ENCODE results near the gene IL6ST.
"Not testable (repeated sequence)": the region's sequence is repeated elsewhere in the genome, so short reads cannot be mapped to it uniquely, and the experiment has no call there.

Gene IL6ST

GRCh38 chr5:56026863-56027300, 32.1 kb upstream of the IL6ST start:
- no peak for TF ChIP-seq CTCF (IDR thresholded peaks at IDR 0.05; ENCODE audit: low read depth, low read length, missing control alignments)
- peak; percentile 78 for DNase-seq (ENCODE audit: low read depth)
- H3K4me3 ChIP-seq (ENCODE audit: low read depth, low read length): no peak overlapping the region

- no peak for DNase-seq (ENCODE audit: low read depth)
- H3K4me3 ChIP-seq (ENCODE audit: low read depth, low read length): no peak overlapping the region
- TF ChIP-seq CTCF (IDR thresholded peaks at IDR 0.05; ENCODE audit: low read depth, low read length, missing control alignments): no peak
Measured at GRCh38 chr5:56025151-56025885, 30.6 kb upstream of the IL6ST start.

- TF ChIP-seq CTCF (IDR thresholded peaks at IDR 0.05; ENCODE audit: low read depth, low read length, missing control alignments): no peak
- no peak overlapping the region for H3K4me3 ChIP-seq (ENCODE audit: low read depth, low read length)
- DNase-seq (ENCODE audit: low read depth): no peak
Measured at GRCh38 chr5:56024810-56025150, 30.0 kb upstream of the IL6ST start.

- no peak overlapping the region for H3K4me3 ChIP-seq (ENCODE audit: low read depth, low read length)
- no peak for TF ChIP-seq CTCF (IDR thresholded peaks at IDR 0.05; ENCODE audit: low read depth, low read length, missing control alignments)
- DNase-seq (ENCODE audit: low read depth): no peak
Measured at GRCh38 chr5:56023296-56023695, 28.5 kb upstream of the IL6ST start.

- no peak for DNase-seq (ENCODE audit: low read depth)
- H3K4me3 ChIP-seq (ENCODE audit: low read depth, low read length): no peak overlapping the region
- no peak for TF ChIP-seq CTCF (IDR thresholded peaks at IDR 0.05; ENCODE audit: low read depth, low read length, missing control alignments)
Measured at GRCh38 chr5:56019306-56020272, 24.8 kb upstream of the IL6ST start.

GRCh38 chr5:56018832-56019231, 24.1 kb upstream of the IL6ST start:
- DNase-seq (ENCODE audit: low read depth): no peak
- no peak for TF ChIP-seq CTCF (IDR thresholded peaks at IDR 0.05; ENCODE audit: low read depth, low read length, missing control alignments)
- no peak overlapping the region for H3K4me3 ChIP-seq (ENCODE audit: low read depth, low read length)

GRCh38 chr5:56014701-56015100, 19.9 kb upstream of the IL6ST start:
- not testable (repeated sequence) for H3K4me3 ChIP-seq (ENCODE audit: low read depth, low read length); DNase-seq (ENCODE audit: low read depth)

GRCh38 chr5:56013939-56014338, 19.2 kb upstream of the IL6ST start:
- not testable (repeated sequence) for H3K4me3 ChIP-seq (ENCODE audit: low read depth, low read length); DNase-seq (ENCODE audit: low read depth)

Measured in GM12864 (cell line).